ENCODE results near the gene NCR2. TPM values are rescaled to one million over a fixed set of nuclear protein-coding genes. Genes with fewer than 3 reads are reported as not detected.

Gene NCR2
- total RNA-seq, 2 donors from 2014 or later: not detected

DNA sequence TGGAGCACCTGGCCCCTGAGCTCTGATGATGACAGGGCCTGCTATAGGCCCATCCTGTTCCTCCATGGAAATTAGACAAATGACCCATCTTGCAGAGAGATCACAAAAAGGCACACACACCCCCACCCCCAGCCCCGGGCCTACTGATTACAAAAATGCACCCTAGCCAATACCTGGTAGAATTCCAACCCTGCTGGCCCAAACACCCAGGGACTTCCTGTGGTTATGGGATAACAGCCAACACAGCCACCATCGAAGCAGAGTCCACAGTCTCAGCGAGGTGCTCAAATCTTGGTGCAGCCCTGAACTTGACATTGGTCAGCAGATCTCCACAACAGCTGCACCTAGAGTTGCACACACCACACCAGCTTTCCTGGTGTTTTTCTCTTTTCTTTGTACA lies 17.0 kb downstream of the NCR2 start:
- DNase-seq: no peak
- no peak for ATAC-seq
- intact Hi-C loops (cut with DNase I): no loop called here

DNA sequence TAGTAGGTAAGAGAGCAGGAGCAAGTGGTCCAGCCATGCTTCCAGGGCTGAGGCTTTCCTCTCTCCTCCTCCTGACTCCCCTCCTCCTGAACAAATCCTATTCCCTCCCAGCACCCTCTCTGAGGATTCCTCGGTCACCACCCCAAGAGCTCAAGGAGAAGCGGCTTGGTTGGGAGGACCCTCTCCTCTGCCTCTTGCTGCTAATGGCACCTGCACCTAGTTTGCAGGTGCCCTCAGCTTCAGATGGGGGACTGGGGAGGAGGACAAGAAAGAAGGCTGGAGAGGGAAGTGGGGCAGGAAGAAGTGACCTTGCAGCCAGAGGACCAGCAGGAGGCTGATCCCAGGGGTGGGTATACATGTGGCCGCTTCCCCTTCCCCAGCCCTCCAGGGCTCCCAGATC lies 17.5 kb downstream of the NCR2 start:
- intact Hi-C loops (cut with DNase I): no loop called here
- no peak for DNase-seq
- no peak for ATAC-seq

DNA sequence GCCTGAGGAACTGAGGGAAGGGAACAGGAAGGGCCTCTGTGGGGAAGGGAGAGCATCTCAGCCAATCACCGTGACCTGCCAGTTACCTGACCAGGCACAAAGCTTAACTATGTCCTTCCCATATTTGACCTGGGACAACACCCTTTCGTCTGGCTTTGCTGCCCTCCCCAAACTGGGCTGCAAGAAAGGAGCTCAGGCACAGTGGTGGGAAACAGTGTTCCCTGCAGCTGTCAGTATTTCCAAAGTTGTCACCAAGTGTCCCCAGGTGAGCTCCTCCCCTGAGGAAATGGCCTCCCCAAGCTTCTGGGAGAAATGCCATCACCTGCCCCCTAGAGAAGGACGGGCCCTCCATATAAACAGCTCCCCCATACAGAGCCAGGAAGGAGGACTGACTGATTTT lies 17.9 kb downstream of the NCR2 start:
- no peak for ATAC-seq
- intact Hi-C loops (cut with DNase I): no loop called here
- DNase-seq: no peak

DNA sequence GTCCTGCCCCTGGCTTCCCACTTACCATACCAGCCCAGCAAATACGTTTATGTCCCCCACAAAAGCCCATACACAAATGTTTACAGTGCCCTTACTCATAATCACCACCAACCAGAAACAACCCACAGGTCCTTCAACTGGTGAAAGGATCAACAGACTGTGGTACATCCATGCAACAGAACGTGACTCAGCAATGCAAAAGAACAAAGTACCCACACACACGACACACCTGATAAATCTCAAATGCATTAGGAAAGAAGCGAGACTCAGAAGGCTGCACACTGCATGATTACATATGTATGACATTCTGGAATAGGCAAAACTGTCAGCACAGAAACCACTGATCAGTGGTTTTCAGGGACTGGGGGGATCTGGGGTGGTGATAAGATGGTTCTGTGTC lies 20.5 kb downstream of the NCR2 start:
- DNase-seq (no peak), ATAC-seq (no peak)
- intact Hi-C loops (cut with DNase I): no loop called here

DNA sequence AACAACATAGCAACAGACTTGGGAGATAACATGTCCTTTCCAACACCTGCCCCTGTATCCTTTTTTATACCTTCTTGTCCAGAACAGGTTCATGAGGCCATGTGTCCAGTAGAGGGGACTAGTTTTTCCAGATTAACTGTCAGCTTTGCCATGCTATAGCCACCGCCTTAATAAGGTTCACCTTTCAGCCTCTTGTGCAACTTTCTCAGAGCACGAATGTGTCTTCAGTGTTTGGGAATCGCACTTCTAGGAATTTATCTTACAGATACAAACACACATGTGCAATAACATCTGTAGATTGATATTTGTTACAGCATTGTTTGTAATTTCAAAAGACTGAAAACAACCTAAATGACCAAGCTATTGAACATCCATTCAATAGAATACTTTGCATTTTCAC lies 21.4 kb downstream of the NCR2 start:
- DNase-seq: no peak
- intact Hi-C loops (cut with DNase I): no loop called here
- no peak for ATAC-seq

DNA sequence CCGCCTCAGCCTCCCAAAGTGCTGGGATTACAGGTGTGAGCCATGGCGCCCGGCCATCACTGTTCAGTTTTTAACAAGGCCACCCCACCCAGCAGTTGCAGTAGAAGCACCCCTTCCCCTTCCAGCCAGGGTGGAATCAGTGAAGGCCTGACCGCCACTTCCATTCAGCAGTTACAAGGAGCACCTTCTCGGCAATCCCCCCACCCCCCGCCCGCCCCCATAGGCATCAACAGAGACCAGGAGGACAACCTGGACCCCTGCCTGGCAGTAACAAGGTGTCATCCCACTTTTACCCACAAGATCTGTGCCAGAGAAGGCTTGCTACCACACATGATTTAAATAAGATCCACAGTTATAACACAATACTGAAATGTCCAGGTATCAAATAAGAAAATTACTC lies 23.1 kb downstream of the NCR2 start:
- ATAC-seq (no peak), DNase-seq (no peak)
- intact Hi-C loops (cut with DNase I): no loop called here

DNA sequence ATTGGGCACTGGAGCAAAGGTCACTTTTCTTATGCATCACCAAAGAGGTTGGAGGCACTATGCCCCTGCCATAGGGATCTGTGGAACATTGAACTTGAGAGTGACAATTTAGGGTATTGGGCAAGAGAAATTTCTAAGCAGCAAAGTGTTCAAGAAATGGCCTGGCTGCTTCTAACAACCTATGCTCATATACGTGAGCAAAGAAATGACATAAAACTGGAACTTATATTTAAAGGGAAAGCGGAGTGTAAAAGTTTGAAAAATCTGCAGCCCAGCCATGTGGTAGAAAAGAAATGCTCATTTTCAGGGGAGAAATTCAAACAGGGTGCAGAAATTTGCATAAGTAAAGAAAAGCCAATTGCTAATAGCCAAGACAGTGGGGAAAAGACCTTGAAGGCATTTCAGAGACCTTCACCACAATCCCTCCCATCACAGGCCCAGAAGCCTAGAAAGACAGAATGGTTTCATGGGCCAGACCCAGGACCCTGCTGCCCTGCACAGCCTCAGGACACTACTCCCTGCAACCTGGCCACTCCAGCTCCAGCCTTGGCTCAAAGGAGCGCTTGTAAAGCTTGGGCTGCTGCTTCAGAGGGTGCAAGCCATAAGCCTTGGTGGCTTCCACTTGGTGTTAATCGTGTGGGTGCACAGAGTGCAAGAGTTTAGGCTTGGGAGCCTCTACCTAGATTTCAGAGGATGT lies 24.4 kb downstream of the NCR2 start:
- intact Hi-C loops (cut with DNase I): no loop called here
- ATAC-seq (no peak), DNase-seq (no peak)

DNA sequence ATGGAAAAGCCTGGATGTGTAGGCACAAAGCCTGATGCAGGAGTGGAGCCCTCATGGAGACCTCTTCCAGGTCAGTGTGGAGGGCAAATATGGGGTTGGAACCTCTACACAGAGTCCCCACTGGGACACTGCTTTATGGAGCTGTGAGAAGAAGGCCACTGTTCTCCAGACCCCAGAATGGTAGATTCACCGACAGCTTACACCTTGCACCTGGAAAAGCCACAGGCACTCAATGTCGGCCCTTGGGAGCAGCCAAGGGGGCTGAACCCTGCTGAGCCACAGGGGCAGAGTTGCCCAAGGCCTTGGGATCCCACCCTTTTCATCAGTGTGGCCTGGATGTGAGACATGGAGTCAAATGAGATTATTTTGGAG lies 24.9 kb downstream of the NCR2 start:
- no peak for ATAC-seq
- DNase-seq: no peak
- intact Hi-C loops (cut with DNase I): no loop called here

DNA sequence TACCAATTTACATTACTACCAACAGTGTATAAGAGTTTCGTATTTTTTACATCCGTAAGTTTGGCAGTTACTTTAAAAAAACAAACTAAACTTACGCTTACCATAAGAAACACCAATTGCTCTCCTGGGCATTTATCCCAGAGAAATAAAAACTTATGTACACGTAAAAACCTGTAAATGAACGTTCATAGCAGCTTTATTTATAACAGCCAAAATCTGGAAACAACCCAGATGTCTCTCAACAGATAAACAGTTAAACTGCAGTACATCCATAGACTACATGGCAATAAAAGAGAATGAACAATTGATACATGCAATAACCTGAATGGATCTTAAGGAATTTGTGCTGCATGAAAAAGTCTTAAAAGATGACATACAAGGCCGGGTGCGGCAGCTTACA lies 30.7 kb downstream of the NCR2 start:
- no peak for ATAC-seq
- no peak for DNase-seq
- intact Hi-C loops (cut with DNase I): loop anchor here (5.0 kb wide), 4 partner anchors 61 to 411 kb away; partner anchors contain the start of gene FRS3 (in 1 of the 2)

DNA sequence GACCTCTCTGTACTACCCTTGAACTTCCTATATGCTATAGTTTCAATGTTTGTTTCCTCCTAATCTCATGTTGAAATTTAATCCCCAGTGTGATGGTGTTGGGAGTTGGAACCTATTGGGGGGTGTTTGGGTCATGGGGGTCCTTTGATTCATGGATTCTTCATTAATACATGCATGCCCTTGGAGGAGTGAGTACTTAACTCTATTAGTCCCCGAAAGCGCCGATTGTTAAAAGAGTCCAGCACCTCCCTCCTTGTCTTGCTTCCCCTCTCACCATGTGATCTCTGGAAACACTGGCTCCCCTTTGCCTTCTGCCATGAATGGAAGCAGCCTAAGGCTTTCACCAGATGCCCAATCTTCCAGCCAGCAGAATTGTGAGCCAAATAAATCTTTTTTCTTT lies 31.7 kb downstream of the NCR2 start:
- ATAC-seq (no peak), DNase-seq (no peak)
- intact Hi-C loops (cut with DNase I): loop anchor here (5.0 kb wide), 4 partner anchors 60 to 410 kb away; partner anchors contain the start of gene FRS3 (in 1 of the 2)

DNA sequence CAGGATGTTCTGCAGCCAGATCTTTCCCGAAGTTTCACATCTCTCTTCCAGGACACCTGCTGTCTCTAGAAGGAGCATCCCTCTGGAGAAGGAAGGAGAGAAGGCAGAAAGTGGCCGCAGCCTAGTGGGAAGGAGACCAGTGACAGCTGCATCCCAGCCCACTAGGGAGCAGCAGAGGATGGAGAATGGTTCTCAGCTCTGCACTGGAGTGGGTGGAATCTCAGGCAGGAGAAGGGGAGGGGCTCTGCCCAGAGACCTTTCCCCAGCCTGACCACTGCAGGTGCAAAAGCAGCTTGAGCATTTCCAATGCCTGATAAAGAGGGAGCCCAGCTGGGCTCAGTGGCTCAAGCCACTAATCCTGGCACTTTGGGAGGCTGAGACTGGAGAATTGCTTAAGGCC lies 32.3 kb downstream of the NCR2 start:
- ATAC-seq: peak; percentile 67 to 73
- DNase-seq: peak; percentile 44
- intact Hi-C loops (cut with DNase I): loop anchor here (2.0 to 5.0 kb wide), 6 partner anchors 60 to 410 kb away; partner anchors contain the start of gene FRS3 (in 1 of the 2)

DNA sequence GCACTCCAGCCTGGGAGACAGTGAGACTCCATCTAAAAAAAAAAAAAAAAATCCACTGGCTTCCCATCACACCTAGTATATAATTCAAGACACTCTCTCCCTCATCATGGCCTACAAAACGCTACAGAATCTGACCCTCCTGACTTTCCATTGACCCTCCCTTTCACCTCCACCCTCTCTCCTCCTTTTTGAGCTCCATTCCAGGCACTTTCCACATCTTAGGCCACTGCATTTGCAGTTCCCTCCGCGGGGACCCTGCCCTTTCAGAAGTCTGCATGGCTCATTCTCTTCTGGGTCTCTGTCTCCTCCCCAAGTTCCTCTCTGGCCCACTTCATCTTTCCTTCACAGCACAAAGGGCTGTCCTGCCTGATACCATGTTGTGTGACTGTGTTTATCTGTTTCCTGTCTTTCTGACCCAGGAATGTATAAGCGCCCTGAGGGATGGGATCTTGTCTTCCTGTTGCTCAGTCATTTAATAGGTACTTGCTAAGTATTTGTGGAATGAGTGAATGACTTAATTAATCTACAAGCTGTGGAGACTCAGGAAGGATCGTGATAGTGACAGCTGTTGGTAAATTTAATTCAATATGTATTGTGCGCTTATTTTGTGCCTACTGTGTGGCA lies 35.2 kb downstream of the NCR2 start:
- DNase-seq: no peak
- intact Hi-C loops (cut with DNase I): no loop called here
- no peak for ATAC-seq

DNA sequence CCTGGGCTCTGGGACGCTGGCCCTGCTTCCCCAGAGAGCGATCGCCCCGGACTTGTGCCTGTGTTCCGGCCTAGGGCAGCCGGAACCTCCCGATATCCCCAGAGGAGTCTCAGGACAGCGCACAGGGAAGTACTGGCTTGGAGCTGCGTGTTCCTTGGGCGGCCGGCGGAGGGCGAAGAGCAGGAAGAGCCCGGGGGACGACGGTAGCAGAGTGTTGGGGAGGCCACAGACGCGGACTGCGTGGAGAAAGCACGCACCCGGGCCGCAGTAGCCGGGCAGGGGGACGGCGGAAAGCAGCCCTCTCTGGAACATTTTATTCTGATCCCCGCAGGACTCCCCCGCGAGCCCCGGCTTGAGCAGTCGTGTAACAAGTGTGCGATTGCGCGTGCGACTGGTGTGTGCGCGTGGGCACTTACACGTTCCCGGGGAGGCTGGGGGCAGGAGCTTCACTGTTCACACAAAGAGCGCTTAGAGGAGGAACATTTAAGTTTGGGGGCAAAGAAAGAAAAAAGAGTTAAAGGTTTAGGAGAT lies 36.1 kb downstream of the NCR2 start:
- intact Hi-C loops (cut with DNase I): no loop called here
- ATAC-seq (peak; percentile 66 to 77), DNase-seq (peak; percentile 63)

DNA sequence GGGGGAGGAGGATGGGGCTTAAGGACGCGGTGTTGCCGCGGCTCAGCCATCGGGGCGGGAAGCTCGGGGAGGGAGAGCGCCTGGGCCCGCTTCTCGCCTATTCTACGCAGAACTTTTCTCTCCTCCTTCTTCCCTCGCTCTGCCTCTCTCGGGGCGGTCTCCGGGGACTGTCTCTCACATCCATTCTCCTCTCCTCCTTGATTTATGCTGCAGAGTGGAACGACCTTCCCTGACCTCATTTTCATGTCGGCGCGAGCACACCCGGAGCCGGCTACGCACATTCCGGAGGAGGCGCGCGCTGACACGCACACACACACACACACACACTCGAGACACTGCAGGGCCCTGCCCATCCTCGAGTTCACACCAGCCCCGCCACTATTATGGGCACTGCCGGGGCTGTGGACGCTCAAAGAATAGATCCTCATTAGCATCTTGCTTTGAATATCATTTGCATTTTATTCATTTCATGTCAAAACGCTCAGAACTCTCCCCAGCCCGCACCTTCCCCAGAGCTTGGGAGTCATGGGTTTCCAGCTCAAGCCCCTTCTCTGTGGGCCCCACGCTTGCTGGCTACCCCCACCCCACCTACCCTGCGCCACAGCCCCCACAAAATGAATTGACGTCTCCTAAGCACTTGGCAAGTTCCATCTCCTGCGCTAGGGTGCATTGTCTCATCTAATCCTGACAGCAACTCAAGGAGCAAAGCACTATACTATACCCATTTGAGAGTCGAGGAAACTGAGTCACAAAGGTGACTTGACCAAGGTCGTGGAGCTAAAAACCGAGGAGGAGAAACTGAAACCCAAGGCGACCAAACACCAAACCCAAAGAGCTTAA lies 36.8 kb downstream of the NCR2 start:
- DNase-seq: peak; percentile 44
- ATAC-seq: peak; percentile 35 to 55
- intact Hi-C loops (cut with DNase I): no loop called here

DNA sequence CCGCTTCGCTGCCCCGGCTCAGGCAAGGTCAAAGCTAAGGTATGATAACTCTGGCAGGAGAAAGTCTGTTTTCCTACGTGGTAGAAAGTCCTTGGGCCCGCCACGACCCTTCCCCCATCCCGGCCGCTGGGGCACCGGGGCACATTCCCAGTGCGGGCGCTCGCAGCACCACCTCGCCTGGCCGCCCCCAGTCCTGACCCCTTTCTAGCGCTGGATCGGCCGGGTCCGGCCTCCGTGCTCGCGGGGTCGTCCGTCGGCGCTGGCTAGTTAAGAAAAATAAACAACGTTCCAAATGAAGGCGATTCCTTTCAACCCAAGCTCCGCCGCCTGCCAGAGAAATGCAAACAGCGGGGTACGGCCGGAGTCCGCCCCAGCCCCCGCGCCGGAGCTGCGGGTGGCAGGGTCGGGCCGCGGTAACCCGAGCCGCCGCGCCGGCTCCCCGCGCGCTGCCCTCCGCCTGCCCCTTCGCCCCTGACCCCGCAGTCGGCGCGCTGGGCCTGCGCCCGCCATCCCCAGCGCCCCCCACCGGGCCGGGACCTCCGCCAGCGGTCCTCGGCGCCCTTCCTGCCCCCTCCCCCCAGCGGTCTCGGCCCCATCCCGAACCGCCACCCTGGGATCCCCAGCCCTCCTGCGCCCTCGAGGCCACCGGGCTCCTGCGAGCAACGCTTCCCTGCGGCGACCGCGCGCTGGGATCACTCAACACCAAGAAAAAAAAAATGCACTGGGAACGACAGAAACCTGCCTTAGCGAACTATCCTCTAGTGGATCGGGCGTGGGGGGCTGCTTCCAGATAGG lies 37.6 kb downstream of the NCR2 start:
- DNase-seq: no peak
- intact Hi-C loops (cut with DNase I): no loop called here
- no peak for ATAC-seq

DNA sequence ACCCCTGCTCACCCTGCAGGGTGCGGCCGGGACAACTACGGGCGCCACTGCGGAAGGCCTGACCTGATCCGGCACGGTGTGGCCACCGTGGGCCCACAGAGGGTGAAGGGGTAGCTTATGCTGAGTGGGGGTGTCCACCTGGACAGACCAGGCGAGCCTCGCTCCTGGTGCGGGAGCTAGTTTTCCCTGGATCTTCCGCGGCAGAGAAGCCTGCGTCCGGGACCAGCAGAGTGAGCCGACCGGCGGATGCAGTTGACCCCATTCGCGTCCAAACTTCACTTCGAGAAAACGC lies 38.2 kb downstream of the NCR2 start:
- DNase-seq (no peak), ATAC-seq (no peak)
- intact Hi-C loops (cut with DNase I): no loop called here

DNA sequence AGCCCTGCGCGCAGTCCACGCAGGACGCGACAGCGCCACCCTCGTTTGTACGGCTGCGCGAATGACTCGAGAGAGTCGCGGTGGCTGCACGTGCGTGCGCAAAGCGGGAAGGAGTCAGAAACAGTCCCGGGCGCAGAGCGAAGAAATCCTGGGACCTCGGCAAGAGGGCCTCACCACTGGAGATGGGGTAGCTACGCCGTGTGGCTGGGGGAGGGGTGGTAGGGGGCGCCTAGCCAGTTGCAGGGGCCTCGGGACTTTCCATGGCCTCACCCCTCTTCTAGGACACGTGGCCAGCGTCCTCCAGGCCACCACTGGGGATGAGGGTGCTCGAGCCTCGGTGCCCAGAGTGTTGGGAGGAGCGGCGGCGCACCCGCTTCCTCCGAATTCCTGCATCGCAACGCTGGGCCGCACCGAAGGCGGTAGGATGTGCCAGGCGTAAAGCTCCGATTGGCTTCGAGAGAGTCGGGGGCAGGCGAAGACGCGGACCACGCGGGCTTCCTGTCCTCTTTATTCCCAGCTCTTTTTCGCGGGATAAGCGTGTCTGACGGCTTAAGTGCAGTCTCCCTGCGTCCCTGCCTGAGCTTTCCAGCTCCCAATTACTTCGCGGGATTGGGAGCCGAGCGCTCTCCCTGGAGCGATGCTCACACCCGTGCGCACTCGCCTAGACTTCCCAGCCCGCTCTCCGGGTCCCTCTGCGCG lies 38.7 kb downstream of the NCR2 start:
- ATAC-seq: peak in 1 of 2 donors; percentile 10
- intact Hi-C loops (cut with DNase I): no loop called here
- no peak for DNase-seq

DNA sequence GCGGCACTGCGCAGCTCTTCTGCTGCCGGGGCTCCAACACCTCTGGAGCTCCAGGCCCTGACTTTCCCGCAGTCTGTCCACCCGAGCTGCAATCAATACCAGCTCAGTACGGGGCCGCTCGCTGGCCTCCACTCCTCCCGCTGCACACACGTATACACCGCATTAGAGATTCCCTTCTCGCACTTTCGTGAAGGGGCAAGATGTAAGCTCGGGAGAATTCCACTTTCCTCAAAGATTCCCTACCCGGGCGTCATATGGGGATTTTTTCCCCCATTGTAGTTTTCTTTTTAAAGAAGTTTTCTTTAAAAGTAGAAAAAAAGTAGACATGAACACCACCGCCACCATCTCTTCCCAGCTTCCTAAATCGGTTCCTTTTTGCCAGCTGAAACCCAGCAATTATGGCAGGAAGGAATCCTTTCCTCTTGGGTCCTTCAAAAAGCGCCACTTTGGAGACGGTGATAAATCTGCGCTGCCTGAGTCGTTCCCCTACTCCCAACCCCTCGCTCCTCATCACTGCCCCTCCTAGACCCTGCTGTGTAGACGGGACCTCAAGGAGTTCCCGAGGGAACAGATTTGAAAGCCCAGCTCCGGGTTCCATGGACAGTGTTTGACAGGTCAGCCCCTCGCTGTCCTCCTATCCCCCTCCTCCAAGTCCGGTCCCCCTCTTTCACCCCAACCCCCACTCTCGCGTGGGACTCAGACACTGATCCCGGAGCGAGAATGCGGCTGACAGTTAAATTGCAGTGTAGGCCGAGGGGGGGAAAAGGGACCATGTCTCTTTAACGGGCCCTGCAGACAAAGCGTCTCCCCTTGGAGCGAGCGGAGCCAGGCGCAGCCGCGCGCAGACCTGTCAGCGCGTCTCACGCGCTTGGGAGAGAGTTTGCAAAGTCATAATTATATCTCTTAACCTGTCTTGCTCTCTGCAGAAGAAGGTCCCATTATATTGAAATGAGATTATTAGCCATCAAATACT lies 39.5 kb downstream of the NCR2 start:
- DNase-seq (no peak), ATAC-seq (peak in 1 of 2 donors; percentile 49)
- intact Hi-C loops (cut with DNase I): no loop called here

All from left cardiac atrium (tissue), 4 donors.